Measurements from ENCODE around the gene HAS3.
"Not testable (repeated sequence)": the region's sequence is repeated elsewhere in the genome, so short reads cannot be mapped to it uniquely, and the experiment has no call there.

The HAS3 gene, protein sequence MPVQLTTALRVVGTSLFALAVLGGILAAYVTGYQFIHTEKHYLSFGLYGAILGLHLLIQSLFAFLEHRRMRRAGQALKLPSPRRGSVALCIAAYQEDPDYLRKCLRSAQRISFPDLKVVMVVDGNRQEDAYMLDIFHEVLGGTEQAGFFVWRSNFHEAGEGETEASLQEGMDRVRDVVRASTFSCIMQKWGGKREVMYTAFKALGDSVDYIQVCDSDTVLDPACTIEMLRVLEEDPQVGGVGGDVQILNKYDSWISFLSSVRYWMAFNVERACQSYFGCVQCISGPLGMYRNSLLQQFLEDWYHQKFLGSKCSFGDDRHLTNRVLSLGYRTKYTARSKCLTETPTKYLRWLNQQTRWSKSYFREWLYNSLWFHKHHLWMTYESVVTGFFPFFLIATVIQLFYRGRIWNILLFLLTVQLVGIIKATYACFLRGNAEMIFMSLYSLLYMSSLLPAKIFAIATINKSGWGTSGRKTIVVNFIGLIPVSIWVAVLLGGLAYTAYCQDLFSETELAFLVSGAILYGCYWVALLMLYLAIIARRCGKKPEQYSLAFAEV

DNA sequence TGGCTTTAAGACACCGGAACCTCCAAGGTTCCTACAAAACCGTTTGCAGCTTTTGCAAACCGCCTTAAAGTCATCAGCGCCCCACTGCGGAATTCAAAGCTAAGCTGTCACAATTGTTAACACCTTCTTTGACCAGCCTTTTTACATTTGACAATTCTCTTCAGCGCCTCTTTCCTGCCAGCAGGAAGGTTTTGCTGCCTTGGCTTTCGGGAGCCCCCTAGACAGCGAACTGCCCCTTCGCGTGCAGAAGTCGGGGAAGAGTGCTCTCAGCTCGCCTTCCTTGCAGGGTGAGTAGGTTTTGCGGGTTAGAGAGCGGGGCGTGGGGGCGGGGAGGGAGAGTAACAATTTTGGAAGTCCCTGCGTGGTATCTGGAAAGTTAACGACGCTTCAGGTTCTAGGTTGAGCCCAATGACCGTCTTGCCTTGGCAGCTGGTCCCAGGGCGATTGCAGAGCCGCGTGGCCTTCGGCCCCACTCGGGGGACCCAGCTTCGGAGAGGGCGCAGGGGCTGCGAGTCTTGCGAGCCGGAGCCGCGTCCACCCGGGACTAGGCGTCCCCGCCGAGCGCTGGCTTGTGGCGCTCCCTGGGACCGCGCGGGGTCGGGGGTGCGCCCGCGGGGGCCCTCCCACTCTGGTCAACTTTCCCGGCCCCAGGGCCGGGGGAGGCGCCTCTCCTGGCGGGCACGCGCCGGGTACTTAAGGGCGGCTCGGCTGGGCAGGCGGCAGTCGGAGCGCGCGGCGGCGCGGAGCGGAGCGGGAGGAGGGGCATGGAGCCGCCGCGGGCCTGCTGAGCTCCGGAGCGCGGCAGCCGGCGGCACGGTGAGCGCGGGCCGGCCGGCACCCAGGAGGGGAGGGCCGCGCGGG lies at the start of gene HAS3:
HAS3 (plus strand) TSS at position 153 of the 861 bp plus-strand sequence. CDS start 3,743 bp downstream, outside the sequence.
- peak in 1 of 2 donors; percentile 11 for DNase-seq

DNA sequence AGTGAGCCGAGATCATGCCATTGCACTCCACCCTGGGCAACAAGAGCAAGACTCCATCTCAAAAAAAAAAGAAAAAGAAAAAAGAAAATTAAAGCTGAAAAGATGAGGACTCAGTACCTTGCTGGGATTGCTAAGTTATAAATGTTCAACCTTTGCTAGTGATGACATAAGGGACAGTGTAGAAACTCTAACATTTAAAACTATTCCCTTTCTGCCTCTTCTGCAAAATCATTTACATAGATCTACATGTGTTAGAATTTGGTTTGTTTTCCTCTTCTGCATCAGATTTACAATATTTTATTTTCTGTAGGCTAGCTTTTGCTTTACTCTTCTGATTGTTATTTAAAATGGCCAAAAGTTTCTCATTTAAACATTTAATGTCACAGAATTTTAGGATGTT lies 49.5 kb upstream of the HAS3 start:
- DNase-seq, result no peak

DNA sequence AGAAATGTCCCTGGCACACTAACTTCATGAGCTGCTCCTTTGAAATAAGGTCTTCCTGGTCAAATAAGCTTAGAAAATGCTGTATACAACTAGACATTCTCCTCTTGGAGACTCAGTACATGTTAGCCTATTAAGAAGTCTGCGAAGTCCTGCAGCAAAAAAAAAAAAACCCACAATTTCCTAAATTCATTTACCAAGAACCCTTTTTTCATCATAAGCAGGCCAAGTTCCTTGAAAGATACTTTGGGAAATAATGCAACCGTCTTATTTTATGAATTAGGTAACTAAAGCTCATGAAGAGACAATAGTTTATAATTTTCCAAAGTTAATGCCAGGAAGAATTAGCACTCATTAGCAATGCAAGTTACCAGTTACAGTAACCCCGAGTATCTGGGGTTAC lies 49.0 kb upstream of the HAS3 start:
- DNase-seq, result no peak

DNA sequence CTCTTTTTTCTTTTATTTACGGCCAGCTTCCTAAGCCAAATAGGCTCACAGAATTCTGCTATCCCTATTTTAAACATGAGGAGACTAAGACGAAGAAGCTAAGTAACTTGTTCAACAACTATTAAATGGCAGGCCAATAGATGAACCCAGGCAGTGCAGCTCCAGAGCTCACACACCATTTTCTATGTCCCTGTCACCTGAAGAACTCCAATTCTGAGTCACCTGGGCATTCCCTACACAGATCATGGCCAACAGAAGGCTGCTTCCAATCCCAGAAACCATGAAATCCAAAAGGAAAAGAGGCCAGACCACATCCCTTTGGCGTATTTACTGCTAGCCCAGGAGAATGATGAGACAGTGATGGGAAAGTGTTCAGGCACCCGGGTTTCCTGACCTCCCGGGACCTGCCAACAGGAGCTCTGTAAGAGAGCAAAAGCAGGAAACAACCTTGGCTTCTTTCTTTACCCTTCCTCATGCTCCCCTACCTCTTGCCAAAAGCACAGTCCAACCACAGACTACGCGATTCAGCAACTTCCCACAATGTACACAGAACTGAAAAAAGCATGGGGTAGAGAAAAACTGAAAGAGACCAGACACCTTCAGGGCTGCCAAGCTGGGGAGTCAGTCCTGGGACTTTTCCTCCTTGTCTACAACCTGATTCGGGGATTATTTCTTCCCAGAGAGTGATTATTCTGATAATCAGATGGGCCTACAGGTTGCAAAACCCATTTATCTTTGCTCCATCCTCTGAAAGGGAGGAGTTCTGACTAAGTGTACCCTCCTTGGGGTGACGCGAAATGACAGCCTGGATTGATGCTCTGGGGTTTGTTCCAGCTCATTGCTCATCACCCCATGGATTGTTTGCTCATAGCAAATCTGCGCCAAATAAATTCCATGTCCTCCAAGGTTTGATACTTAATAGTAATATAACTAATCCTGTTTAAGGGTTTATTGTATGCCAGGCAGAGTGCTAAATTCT lies 47.8 kb upstream of the HAS3 start:
- no peak for DNase-seq

DNA sequence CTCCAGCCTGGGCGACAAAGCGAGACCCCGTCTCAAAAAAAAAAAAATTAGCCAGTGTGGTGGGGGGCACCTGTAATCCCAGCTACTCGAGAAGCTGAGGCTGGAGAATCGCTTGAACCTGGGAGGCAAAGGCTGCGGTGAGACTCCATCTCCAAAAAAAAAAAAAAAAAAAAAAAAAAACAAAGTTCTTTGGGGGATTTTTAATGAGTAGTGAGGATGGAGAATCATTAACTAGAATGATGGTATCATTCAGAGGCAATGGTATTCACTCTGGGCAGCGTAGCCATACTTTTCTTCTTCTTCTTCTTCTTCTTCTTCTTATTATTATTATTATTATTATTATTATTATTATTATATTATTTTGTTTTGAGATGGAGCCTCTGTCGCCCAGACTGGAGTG lies 42.0 kb upstream of the HAS3 start:
- not testable (repeated sequence) for DNase-seq

DNA sequence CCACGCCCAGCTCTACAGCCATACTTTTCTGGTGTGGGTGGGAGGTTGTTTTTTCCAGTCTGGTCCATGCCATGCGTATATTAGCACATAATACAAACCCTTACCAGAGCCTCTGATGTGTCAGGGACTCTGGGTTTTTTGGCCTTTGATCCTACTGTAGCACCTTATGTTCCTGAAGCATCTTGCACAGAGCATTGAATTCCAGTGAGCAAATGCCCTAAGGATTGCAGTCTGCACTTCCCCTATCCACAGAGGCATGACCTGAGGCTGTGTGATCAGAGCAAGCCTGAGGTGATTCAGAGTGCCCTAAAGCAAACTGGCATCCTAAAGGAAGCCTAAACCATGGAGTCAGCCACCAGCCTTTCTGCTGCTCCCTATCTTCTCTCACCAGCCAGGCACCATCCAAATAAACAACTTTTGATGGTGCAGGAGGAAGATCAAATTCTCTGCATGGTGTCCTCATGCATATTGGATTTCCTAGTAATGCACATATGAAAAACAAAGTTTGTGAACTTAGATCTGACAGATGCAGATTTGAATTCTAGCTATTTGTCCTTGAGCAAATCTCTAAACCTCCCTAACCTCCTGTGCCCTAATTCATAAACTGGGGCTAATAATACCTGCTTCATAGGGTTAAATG lies 41.2 kb upstream of the HAS3 start:
- DNase-seq, result no peak

DNA sequence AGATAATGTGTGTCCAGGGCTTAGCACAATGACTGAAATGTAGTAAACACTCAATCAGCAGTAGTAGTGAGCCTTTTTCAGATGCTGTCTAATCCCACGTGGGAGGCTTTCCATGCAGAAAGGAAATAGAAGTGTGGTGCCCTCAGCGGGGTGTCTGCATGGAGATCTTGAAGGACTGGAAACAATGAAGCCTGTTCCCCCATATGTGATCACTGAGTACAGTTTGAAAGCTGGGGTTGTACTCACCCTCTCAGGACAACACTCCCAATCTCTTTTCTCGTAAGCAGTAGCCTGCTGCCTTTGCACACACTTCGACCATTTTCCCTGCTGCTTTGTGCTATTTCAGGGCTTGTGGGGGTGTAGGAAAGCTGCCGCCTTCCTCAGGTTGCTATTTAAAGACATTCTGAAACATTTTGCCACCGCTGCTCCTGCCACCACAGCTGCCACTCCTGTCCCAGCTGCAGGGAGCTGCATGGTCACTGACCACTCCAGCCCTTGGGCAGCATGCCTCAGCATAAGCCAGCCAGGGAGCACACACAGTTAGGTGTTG lies 40.6 kb upstream of the HAS3 start:
- DNase-seq, result no peak

DNA sequence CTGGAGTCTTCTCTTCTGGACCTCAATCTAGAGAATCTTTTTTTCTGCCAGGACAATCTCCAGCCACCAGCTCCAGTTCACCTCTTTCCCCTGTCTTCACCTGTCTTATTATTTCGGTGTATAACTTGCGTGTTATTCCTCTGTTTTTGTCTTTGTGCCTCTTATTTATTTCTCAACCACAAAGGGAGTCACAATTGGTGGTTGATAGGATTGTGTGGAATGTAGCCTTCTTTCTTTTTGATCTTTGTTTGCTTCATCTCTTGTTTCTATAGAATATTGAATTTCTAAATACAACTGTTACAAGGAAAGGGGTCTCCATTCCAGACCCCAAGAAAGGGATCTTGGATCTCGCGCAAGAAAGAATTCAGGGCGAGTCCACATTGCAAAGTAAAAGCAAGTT lies 35.9 kb upstream of the HAS3 start:
- no peak for DNase-seq

DNA sequence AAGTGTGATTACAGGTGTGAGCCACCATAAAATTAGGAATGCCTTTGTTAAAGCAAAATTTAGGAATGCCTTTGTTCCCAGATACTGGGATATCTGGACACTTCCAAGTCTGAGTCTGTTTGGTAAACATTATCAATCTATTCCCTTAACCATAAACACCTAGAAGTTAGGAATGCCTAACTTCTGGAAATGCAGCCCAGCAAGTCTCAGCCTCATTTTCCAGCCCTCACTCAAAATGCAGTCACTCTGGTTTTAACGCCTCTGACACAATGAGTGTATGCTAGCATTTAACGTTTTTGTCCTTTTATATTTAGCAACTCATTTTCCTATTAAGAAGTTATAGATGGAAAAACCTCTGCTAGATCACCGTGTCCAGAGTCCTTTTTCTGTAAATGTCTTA lies 34.4 kb upstream of the HAS3 start:
- DNase-seq, result no peak

DNA sequence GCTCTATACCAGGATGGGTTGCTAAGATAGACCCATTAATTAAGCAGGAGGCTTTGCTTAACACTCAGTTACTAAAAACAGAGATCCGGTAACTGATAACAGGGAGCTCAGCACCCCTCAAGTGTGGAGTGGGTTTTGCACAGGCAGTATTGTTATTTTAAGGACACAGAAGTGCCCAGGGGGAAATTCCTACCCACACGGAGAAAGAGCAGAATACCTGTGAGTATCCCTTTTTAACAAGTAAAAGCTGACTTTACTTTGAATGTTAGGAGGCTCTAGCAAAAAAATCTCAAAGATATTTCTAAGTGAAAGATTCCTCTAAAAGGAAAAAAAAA lies 32.8 kb upstream of the HAS3 start:
- DNase-seq, result no peak

DNA sequence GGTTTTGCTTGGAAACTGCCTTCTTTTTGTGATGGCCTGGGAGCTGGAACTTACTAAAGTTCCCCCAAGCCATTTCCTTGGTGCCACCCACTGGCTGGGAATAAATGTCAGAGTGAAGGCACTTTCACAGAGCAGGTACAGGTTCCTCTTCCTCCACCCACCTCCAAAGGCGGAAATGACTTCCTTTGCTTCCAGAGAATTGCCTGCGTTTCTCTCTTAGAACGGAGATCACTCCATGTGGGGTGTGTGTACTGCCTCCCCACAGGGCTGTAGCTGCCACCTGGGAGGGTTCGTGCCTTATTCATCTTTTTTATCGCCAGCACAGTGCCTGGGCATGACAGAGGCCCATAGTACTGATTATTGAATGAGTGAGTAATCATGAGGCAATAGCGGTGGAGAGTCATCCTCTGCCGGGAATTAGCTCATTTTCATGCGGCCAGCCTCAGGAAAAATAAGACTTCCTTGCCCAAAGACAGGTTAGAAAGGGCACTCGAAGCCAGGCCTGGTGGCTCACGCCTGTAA lies 32.2 kb upstream of the HAS3 start:
- DNase-seq, result no peak

DNA sequence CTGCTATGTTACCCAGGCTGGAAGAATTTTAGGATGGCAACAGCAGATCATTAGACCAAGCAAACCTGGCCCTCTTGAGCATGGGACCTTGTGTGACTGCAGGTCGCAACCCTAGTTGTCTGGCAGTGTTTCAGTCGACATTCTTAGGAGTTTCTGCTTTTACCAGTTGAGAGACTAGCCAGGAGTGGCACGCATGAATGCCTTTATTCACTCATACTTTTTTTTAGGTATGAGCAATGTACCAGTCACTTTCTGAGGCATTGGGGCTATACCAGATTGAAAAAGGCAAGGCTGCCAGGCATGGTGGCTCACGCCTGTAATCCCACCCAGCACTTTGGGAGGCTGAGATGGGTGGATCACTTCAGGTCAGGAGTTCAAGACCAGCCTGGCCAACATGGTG lies 28.2 kb upstream of the HAS3 start:
- no peak for DNase-seq

DNA sequence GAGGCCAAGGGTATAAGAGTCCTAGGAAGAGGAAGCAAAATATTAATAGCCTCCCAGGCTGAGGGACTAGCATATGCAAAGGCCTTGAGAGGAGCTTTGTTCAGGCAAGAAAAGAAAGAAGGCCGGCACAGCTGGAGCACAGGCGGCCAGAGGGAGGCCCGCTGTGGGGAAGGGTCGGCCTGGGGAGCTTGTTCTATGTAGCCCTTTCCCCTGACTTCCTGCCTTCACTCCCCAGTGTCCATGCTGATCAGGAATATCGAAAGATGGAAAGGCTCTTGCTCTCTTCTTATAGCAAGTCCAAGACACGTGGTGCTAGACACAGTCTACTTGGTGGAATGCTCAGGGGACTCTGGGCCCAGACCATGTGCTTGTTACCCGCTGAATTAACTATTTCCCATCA lies 27.4 kb upstream of the HAS3 start:
- no peak for DNase-seq

DNA sequence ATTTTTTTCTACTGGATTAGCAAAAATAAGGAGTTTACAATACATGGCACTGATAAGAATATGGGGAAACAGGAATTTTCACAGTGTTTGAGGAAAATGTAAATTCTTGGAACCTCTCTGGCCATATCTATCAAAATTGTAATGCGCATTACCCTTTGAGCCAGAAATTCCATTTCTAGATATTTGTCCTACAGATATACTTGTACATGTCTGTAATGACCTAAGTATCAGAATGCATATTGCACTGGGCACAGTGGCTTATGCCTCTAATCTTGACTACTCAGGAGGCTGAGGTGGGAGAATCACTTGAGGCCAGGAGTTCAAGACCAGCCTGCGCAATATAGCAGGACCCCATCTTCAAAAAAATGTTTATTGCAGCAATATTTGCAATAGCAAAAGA lies 25.8 kb upstream of the HAS3 start:
- no peak for DNase-seq

DNA sequence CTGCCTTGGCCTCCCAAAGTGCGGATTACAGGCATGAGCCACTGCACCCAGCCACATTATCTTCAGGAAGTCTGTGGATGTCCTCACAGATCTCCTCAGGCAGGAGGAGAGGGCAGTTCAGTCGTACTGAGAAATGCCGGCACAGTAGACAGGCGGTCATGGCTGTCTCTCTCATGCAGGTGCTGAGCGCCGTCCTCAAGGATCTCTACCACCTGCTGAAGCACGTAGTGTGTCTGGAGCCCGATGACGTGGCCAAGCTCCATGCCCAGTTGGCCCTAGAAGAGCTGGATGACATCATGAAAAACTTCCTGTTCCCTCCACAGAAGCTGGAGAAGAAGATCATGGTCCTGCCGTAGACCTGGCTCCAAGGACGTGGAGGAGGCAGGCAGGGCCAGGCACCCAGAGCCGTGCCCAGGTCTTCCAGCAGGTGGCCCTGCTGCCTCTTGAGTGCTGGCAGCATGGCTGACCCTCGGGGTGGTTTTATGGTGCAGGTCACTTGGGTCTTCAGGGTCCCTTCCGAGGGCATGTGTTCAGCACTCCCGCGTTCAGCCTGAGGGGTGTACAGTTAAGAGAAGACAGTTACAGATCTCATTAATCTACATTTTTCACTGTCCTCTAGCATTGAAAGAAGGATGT lies 22.0 kb upstream of the HAS3 start:
- no peak for DNase-seq

DNA sequence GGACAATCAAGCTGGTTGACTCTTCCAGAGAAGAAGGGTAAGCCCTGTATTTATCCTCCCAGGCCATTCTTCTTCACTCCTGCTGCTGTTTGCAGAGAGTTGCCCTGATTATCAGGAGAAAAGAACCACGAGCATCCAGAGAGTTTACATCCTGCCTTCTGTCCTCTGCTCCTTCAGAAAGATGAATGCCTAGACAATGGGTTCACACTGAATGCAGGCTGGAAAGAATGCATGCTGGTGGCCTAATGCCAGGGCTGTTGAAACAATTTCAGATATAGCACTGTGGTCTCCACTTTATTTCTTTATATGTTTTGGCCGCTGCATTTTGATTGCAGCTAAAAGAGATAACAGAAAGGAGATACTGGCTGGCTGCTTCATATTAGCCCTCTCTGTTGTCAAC lies 21.2 kb upstream of the HAS3 start:
- DNase-seq, result no peak

DNA sequence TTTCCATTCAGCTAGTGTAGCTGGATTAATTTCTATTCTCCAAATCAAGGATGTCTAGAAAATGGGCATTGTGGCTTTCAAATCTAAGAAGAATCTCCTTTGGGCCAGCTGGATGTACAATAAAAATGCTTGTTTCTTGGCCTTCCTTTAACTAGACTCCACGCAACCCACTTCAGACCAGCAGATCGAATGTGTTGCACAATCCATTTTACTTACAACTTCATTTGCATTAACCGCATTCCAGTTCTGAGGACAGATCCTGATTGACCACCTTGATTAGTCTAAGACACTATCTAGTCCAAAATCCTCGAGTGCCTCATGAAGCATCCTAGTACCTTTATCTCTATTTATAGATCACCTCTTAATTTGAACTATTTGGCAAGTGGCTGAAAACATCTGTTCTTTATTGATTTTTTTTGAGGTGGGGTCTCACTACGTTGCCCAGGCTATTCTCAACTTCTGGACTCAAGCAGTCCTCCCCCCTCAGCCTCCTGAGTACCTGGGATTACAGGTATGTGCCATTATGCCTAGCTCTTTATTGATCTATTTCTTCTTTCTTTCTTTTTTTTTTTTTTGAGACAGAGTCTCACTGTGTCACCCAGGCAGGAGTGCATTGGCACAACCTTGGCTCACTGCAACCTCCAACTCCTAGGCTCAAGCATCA lies 20.3 kb upstream of the HAS3 start:
- DNase-seq, result no peak

DNA sequence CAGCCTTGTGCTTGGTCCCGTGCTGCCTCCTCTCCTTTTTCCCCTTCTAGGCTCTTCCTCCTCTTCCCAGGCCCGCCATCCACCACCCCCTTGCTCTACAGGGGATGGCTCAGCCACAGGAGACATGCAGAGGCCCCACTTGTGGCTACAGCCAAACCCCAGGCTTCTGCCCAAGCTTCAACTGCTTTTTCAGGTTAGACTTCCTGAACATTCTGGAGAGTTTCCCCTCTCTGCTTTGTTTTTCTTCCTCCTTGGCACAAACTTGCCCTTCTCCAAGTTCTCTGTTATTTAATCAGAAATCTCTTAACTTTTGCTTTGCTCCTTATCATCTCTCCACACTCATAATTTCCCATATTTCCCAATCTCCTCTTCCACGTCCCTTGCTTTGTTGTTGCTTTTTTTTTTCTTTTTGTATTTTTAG lies 18.3 kb upstream of the HAS3 start:
- no peak for DNase-seq

DNA sequence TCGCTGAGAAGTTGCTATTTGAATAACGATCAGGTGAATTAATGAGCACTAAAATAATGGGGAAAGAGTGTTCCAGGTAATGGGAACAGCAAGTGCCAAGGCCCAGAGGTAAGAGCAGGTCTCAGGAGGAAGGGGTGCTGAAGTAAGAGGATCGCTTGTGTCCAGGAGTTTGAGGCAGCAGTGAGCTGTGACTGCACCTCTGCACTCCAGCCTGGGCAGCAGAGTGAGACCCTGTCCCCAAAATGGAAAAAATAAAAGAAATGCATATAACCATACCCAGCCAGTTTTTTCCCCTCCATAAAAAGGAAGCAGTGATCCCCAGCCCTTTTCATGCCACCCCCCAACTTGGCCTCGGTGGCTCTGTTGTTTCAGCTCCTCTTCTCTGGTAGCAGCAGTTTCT lies 16.8 kb upstream of the HAS3 start:
- DNase-seq, result no peak

DNA sequence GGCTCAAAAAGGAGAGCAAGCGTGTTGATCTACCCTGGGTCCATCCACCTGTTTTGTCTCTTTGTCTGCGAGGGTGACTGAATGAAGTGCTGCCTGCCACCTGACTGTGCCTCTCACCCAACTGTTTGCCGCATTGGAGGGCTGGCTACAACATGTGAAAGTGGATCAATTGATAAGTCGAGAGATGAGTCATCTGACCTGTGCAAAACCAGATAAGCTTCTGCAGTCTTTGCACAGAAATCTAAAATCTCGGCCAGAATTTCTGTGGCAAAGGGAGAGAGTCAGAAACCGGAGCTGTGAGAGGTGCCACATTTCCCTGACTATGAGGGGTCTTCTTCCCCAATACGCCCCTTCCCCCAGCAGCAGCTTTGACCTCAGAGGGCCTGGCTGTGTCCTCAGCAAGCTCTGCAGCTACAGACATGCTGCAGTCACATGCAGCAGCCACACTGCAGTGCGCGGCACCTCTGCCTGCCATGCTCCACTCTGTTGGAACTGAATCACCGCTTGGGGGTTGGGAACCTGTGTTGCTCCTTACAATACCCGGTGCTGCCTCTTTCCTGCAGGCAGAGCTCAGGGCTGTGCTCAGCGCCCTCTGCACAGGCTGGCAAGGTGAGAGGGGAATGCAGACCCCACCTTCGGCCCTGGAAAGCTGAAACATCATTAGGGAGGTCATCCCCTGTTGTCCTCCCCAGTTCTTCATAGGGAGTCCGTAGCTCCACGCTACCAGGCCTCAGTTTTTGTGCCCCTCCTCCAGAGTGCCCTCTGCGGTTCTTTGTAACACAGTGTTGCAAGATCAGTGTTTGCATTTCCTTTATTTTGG lies 16.2 kb upstream of the HAS3 start:
- no peak for DNase-seq

All from CD4-positive, alpha-beta T cell treated with Interleukin-4 for 1 hour (primary cell).